Erythroblast (primary cell): Measurements from ENCODE around the gene MKI67.

Experiments
- GATA1 ChIP-seq: IDR thresholded peaks from 2 replicates; pipeline ENCODE4 v1.6.1; 2011; ENCODE audit warnings: low read depth, mild to moderate bottlenecking, control low read depth, low read length, moderate library complexity
- POLR2A ChIP-seq: IDR thresholded peaks from 2 replicates; pipeline ENCODE4 v1.6.1; 2011; ENCODE audit warnings: mild to moderate bottlenecking, low read length

GRCh38 chr10:128166151-128166550, 39.9 kb upstream of the MKI67 start:
- TF ChIP-seq POLR2A (no peak), GATA1 (no peak)
